Prostate gland (tissue), 2 donors: ENCODE measurements around the gene ADSS2.
"Not testable (repeated sequence)": the region's sequence is repeated elsewhere in the genome, so short reads cannot be mapped to it uniquely, and the experiment has no call there.

ENCODE experiments used
- CTCF ChIP-seq, 4 experiments: fragments of 200-600 bp in 2 of 4; fragments of 450-650 bp in 2 of 4; sonication (generic) in 2 of 4; IDR thresholded peaks; 1 replicate in 3 of 4; 2 replicates in 1 of 4; pipeline ENCODE4 v1.5.1; 2016 to 2019; ENCODE audit warnings: antibody characterized with exemption in 4 of 4, mild to moderate bottlenecking in 2 of 4, moderate library complexity in 2 of 4
- POLR2AphosphoS5 ChIP-seq: sonication (generic); formaldehyde crosslinking; IDR thresholded peaks from one replicate; pipeline ENCODE4 v1.6.1; 2017; ENCODE audit warnings: antibody characterized with exemption

DNA sequence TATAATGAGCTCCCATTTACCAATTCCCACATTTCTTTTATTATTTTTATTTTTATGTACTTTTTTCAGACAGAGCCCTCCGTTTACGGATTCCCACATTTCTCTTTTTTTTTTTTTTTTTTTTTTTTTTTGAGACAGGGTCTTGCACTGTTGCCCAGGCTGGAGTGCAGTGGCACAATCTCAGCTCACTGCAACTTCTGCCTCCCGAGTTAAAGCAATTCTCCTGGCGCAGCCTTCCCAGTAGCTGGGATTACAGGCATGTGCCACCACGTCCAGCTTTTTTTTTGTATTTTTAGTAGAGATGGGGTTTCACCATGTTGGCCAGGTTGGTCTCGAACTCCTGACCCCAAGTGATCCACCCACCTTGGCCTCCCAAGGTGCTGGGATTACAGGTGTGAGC, 77.2 kb downstream of the ADSS2 start:
- not testable (repeated sequence) for TF ChIP-seq CTCF (IDR thresholded peaks at IDR 0.05); POLR2AphosphoS5
